ENCODE results near the gene TRMO.

The TRMO gene

DNA sequence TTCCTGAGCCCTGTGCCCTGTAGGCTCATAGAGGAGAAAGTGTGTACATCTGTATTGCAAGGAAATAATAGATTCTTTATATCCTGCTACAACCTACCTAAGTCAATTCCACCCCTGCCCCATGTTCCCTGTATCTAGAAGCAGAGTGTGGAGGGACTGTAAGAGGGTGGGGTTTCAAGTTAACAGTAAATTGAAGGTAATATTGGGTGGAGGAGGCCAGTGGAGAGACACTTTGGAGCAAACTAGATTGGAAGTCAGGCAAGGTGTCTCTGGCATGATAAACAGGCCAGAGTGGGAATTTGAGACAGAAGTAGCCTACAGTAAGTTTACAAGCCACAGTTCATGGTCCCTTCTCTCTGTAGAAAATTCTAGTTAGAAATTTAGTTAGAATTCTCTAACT, 17.9 kb upstream of the TRMO start:
- DNase-seq (ENCODE audit: low read depth, low spot score): no peak
- H3K27ac ChIP-seq: no peak overlapping the region

DNA sequence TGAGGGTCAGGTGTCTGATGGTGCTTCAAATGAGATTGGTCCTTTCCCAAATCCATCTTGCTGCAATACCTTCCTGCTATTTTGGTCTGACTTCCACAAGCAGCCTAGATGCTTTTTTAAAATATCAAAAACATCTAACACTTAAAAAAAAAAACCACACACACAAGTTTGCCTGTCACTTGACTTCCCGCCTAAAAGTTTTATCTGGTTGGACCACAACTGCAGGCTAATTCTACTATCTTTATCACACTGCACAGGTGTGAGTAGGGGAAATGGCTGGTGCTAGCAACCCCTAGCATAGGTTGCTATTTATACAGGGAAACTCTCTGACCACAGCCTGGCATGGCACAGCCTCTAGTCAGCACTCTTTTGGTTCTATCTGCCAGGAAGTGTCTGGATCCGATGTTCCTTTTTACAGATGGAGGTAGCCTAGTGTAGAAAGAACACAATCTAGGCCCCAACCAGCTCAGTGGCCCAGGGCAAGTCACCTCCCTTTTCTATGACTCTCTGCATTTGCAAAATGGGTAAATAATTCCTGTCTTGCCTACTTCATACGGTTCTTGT, 15.9 kb upstream of the TRMO start, which contains the start of gene HEMGN:
Gene HEMGN, minus strand, starts transcription at position 92 of the 564 bp plus-strand sequence. Its CDS starts 36 bp downstream, at position 56.
- H3K27ac ChIP-seq: no peak within 1 kb of the TSS
- no peak for DNase-seq (ENCODE audit: low read depth, low spot score)

DNA sequence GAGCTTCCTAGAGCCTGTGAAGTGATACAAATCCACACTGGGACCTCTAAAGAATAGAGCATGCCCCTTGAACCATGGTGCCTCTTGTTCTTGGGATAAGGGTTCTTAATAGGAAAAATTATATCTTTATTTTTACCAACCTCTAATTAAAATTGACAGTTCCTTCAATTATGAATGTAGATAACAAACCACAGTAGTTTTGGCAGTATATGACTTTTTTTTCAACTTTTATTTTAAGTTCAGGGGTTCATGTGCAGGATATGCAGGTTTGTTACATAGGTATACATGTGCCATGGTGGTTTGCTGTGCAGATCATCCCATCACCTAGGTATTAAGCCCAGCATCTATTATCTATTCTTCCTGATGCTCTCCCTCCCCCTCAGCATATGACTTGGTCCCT, 14.7 kb upstream of the TRMO start:
- H3K27ac ChIP-seq: no peak overlapping the region
- no peak for DNase-seq (ENCODE audit: low read depth, low spot score)

DNA sequence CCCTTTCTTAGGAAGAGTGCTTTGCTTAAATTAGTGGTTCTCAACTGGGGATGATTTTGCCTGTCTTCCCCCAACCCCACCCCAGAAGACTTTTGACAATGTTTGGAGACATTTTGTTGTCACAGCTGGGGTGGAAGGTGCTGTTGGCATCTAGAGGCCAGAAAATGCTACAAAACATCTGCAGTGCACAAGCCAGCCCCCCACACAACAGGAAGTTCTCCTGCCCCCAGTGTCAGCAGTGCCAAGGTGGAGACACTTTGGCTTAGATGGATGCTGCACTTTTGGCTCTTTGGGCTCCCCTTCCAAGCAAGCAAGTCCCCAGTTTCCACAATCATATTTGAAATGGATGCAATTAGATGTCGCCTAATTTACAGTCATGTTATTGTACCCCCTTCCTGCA, 13.0 kb upstream of the TRMO start:
- DNase-seq (ENCODE audit: low read depth, low spot score): no peak
- no peak overlapping the region for H3K27ac ChIP-seq

DNA sequence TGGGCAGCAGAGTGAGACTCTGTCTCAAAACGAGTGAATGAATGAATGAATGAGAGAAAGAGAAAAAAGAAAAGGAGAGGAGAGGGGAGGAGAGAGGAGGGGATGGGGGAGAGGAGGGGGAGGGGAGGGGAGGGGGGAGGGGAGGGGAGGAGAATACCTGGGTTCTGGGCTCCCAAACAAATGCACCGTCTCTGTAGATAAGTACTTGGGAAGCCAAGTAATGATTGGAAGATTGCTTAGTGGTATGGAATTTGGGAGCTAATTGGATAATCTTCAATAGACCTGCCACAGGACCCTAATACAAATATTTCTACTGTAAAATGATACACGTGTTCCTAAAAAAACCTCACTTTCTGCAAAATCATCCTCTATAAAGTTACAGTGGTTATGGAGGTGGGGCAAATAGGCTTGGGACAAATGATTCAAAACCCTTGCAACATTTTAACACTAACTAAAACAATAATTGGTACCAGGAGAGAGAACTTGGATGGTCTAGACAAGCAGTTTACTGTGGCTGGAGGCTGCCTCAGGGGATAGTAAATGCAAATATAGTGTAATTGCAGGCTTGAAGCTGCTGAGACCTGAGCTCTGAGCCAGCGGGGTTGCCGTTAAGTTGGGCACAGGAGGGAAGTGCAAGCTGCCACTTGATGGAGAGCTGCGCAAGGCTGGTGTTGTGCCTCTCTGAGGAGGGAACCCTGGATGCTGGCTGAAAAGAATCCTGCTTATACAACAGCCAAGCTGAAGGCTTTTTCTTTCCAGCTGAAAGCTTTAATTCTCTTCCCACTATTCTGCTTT, 12.2 kb upstream of the TRMO start:
- no peak for DNase-seq (ENCODE audit: low read depth, low spot score)
- no peak overlapping the region for H3K27ac ChIP-seq

DNA sequence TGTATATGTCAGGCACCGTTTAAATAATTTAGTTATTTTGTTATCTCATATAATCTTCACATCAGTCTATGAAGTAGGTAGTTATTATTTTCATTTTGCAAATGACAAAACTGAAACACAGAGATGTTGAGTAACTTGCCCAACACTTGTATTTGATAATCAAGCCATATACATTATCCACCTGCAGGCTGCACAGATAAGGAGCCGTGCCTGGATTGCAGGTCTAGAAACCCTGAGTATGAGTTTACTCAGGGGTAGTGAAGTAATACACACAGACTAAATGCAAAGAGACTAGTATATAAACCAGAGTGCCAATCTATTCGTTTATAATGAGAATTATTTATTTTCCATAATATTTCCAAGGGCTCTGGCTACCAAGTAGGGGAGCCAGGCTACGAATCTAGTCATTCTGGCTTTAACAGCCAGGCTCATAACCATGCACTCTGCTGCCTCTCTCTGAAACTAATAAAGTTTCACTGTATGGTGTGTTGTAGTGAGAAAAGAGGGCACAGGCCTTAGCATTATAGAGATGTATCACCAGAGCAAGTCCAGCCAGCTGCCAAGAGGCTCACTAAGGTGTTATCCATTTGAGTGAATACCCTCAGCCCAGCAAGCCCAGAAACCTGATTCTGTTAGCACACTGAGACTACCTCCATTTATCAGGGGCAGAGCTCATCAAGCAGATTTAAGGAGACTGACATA, 11.1 kb upstream of the TRMO start:
- no peak overlapping the region for H3K27ac ChIP-seq
- no peak for DNase-seq (ENCODE audit: low read depth, low spot score)

DNA sequence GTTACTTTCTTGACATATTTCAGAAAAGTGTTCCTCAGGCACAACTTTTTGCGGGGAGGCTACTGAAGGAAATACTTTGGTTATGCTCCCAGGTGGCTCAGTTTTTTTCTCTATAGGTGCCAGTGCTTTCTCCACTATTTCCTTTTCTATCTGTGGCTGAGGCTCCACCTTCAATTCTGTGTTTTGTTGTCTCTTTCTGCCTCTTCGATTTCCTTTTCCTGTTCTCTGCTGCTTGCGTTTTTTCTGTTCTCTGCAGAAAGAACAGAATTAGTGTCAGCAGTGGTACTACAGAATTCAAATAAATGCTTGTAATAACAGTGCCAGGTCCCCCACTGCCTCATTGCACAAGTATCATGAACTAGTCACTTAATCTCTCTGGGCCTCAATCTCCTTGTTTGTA, 8.7 kb upstream of the TRMO start:
- no peak for DNase-seq (ENCODE audit: low read depth, low spot score)
- no peak overlapping the region for H3K27ac ChIP-seq

DNA sequence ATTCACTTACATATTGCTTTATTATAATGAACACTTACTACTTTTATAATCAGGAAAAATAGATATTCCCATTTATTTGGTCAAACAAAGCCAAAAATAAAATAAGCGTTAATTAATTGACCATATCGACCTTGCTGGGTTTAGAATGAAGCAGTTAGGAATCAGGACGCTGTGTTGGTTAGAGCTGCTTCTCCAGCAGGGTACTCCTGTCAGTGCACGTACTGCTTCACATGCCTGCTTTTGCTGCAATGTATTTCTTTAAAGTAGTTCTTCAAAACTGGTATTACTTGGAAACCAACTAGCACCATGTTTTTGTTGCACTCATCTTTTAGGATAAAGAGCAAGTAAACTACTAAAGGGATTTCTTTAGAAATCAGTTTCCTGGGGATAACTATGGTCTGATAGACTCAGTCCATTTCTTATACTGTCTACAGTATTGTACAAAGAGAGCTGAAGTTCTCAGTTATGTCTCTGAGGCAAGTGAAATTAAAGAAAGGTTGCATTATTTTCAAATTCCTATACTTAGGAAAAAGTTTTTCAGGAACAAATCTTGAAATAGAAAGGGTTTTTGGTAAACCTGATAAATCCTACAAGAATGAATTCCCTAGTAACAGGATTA, 6.8 kb upstream of the TRMO start:
- H3K27ac ChIP-seq: no peak overlapping the region
- no peak for DNase-seq (ENCODE audit: low read depth, low spot score)

DNA sequence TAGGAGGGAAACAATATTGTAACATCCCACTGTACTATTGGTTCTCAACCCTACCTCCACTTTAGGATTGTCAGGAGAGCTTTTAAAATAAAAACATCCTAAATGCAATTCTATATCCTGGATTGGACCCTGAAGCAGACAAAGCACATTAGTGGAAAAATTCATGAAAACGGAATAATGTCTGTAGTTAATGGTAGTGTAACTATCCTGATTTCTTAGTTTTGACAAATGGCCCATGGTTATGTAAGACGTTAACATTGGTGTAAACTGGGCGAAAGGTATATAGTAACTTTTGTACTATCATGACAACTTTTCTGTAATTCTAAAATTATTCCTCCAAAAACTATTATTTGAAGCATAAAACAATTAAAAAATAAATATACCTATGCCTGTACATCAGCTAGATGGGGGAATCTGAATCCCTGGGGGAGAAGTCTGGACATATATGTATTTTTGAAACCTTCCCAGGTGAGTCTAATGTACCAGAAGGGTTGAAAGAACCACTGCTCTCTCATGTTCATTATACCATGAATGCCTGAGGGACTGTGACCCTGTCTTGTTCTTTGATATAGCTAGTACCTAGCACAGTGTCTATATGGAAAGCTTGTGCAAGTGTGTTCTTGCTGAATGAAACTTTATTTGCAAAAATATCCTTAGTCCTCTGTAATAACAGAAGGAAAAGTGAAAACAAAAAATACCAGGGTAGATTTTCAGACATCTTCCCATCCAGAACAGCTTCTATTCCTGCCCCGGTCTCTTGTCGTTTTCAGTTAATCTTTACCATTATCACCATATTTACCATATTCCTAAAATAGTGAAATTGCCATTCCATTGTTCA, 3.4 kb upstream of the TRMO start:
- no peak overlapping the region for H3K27ac ChIP-seq
- no peak for DNase-seq (ENCODE audit: low read depth, low spot score)

DNA sequence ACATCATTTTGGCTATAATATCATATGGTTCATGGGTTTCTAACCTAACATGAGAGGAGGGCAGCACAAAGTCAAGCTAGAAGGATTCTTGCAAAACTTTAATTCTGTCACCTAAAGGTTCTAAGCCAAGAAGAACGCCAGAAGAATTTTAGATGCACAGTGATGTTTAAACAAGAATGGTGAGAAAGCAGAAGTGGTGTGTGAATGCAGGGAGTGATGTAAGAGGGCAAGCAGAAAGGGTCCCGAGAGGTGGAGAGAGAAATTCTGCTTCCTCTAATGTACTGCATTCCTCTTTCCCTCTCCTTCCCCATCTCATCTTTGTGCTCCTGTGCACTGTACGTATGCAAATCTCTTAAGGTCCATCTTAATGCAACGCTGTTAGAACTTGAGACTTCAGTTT, 2.1 kb upstream of the TRMO start:
- no peak overlapping the region for H3K27ac ChIP-seq
- DNase-seq (ENCODE audit: low read depth, low spot score): no peak

DNA sequence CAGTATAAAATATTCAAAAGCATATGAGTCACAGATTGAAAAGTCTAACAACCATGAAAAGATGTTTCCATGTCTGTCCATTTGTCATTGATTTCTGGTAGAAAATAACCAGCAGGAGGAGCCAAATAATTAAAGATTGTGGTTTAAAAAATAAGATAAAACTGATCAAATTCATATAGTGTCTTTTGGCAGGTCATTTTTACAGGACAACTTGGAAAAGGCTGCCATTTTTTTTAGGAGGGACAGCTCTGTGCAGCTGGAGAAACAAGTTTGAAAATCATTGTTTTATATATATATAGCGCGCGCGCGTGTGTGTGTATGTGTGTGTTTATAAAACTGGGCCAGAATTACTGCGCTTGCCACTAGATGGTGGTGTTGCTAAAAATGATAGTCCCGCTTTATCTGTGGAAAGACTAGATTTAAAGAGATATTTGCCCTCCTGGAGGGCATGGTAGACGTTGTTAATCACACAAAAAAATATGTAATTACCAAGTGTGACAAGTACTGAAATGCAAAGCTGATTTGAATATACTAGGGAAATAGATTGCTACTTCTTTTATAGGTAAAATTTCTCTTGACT, 1.3 kb upstream of the TRMO start:
- H3K27ac ChIP-seq: peak overlapping the region; percentile 94
- DNase-seq (ENCODE audit: low read depth, low spot score): peak; percentile 16

DNA sequence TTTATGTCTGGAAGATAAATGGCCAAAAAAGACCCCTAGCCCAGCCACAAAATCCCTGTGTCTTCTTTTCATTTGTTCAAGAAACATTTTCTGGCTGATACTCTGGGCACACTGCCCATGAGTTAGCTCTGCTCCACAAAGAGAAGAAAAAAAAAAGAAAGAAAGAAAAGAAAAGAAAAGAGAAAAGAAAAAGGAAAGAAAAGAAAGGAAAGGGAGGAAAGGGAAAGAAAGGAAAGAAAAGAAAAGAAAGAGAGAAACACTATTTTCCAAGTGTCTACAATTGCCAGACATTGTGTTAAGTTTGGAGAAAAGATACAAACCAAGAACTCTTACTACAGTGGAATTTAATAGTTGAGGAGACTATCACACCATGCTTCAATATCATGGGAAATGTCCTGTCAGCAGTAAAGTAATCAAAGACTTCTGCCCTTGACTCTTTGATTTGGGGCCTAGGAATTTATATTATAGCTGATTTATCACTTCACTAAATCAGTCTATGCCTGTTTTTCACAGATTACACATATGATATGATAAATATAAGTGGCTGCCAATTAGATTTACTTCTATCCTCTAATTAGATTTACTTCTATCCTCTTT, 3.0 kb downstream of the TRMO start:
- peak overlapping the region; percentile 42 for H3K27ac ChIP-seq
- DNase-seq (ENCODE audit: low read depth, low spot score): no peak

DNA sequence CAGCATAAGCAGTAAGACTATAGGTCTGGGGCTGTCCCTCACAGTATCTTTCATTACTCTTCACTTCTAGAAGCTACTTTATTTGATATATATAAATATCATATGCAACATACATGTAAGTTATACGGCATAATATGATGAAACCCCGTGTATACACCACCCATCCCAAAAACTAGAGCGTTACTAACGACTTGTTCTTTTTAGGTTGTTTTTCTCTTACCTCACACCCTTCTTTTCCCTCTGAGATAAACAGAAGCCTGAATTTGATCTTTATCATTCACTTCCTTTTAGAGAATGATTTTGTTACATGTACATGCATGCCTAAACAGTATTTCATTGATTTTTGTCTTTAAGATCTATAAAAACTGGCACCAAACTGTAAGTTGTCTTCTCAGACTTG, 3.7 kb downstream of the TRMO start:
- DNase-seq (ENCODE audit: low read depth, low spot score): no peak

DNA sequence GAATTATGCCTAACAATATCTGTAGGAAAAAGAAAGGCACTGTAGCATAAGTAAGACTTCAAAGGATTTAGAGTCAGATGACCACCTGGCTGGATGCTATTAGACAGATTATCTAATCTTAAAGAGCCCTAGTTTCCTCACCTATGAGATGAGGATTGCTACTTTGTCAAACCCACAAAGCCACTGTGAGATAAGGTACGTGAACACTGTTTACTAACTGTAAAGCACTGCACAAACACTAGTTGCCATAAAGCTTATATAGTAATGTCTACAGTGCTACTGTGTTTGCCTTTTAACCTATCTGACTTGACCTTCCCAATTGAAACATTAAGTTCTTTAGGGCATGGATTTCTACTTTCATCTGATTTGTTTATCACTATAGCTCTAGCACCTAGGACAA, 10.3 kb downstream of the TRMO start:
- H3K27ac ChIP-seq: no peak overlapping the region
- DNase-seq (ENCODE audit: low read depth, low spot score): no peak

More for the DNA sequence above, 3.7 kb downstream of the TRMO start:
- peak overlapping the region; percentile 42 for H3K27ac ChIP-seq

DNA sequence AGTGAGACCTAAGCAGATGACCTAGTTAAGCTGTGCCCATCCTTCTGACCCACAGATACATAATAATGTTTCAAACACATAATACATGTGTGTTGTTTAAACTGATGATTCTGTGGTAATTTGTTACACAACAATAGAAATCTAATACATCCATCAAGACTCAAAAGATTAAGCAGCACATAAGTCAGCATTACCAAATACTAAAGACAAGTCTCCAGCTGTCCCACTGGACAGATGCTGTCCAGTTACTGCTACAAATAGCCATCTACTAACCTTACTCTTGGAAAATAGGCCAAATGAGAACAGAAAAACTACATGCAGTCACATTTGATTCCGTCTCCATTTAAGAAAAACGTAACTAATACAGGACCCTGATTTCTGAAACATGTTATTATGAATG, 10.8 kb downstream of the TRMO start:
- H3K27ac ChIP-seq: no peak overlapping the region
- no peak for DNase-seq (ENCODE audit: low read depth, low spot score)

DNA sequence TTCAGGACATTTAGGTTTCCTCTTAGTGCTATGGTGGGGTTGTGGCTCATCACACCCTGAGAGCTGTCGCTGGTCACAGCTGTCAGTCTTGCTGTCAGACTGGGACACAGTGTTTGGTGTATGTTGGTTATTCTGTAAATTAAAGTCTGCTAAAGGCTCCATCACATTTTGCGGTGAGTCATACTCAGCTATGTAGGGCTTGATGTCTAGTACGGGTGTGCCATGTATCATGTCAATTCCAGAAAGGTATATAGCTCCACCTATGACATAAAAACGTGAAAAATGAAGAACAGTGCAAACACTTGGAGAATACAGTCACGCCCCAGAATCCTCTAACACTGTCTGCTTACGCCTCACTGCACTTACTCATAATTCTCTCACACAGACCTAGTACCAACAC, 11.9 kb downstream of the TRMO start:
- DNase-seq (ENCODE audit: low read depth, low spot score): peak; percentile 51
- H3K27ac ChIP-seq: peak overlapping the region; percentile 42

DNA sequence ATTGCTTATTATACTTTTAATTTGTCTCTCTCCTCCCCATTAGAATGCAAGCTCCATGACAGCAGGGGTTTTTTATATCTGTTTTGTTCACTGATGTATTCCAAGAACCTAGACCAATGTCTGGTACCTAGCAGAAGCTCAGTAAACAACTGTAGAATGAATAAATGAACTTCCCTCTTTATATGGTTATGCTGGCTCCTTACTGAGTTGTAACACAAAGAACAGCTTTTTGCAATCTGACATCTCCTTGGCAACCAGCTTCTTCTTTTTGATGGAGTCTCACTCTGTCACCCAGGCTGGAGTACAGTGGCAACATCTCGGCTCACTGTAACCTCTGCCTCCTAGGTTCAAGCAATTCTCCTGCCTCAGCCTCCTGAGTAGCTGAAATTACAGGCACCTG, 13.6 kb downstream of the TRMO start:
- H3K27ac ChIP-seq: no peak overlapping the region

DNA sequence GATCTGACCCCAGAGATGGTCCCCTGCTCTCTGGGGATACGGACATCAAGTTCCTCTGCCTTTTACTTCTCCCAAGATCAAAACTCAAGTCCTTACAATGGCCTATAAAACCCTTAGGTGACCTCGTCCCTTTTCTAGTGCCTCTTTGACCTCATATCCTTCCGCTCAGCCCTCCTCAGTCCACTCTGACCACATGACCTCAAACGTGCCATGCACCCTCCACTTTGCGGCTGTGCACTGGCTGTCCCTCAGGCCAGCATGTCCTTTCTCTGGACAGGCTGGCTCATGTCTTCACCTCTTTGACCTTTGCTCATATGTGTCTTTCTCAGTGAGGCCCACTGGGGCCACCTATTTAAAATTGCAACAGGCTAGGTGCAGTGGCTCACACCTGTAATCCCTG, 14.7 kb downstream of the TRMO start:
- DNase-seq (ENCODE audit: low read depth, low spot score): no peak
- H3K27ac ChIP-seq: no peak overlapping the region

More for the DNA sequence above, 13.6 kb downstream of the TRMO start:
- DNase-seq (ENCODE audit: low read depth, low spot score): no peak

DNA sequence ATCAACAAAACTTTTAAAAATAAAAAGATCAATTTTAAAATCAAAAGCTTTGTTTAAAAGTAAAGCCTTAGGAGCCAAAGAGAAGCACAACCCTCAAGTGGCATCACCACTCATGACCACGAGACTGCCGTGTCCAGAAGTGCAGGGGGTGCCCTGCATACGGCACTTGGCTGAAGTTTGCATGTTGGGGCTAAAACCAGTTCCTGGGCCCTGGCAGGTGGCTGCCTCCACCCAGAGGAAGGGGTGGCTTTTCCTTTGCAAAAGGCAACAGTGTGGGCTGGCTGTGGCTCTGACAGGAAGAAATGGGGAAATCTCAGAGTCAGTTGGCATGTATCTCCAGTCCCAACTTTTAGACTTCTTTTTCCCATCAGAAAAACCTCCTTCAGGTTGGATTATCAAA, 15.3 kb downstream of the TRMO start:
- no peak for DNase-seq (ENCODE audit: low read depth, low spot score)
- no peak overlapping the region for H3K27ac ChIP-seq
